ENCODE results near the gene ZGPAT. TPM values are rescaled to one million over a fixed set of nuclear protein-coding genes. Genes with fewer than 3 reads are reported as not detected.
"Not testable (repeated sequence)": the region's sequence is repeated elsewhere in the genome, so short reads cannot be mapped to it uniquely, and the experiment has no call there.

ZGPAT gene, protein sequence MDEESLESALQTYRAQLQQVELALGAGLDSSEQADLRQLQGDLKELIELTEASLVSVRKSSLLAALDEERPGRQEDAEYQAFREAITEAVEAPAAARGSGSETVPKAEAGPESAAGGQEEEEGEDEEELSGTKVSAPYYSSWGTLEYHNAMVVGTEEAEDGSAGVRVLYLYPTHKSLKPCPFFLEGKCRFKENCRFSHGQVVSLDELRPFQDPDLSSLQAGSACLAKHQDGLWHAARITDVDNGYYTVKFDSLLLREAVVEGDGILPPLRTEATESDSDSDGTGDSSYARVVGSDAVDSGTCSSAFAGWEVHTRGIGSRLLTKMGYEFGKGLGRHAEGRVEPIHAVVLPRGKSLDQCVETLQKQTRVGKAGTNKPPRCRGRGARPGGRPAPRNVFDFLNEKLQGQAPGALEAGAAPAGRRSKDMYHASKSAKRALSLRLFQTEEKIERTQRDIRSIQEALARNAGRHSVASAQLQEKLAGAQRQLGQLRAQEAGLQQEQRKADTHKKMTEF
- total RNA-seq, result 9.8 TPM

DNA sequence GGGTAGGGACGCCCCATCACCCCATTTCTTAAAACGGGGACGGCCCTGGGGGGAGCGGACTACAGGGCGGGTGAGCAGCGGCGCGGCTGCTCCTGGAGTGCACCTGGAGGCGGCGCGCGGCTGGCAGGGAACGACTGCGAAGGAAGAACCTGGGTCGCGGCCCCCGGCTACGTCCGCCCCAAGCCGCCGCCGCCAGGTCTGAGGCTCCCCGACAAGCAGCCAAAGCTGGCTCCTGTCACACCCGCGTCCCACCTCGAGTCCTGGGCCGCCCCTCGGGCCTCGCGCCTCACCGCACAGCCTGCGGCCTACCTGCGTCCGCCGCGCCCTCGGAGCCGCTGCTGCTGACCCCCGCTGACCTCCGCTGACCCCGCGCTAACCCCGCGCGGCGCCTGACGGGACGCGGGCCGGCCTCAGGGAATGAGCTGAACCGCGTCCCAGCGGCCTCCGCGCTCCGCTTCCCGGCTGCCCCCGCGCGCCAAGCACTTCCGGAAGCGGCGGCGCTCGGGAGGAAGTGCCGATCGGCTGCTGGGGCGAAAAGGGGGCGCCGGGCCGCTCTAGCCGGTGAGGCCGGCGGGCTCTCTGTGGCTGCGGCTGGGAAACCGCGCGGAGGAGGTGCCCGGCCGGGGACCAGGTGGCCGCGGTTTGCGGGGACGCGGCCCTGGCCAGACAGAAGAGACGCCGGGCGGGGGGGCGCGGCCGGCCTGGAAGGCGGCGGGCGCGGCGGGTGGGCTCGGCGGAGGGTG lies at the start of gene ZGPAT, which contains the start of gene ARFRP1:
Gene ZGPAT, plus strand, starts transcription at position 482 of the 743 bp plus-strand sequence. CDS start 542 bp downstream, outside the sequence.
Gene ARFRP1, minus strand, starts transcription at position 419 of the 743 bp plus-strand sequence. CDS start 885 bp downstream, outside the sequence.
- peak; percentile 47 for DNase-seq

DNA sequence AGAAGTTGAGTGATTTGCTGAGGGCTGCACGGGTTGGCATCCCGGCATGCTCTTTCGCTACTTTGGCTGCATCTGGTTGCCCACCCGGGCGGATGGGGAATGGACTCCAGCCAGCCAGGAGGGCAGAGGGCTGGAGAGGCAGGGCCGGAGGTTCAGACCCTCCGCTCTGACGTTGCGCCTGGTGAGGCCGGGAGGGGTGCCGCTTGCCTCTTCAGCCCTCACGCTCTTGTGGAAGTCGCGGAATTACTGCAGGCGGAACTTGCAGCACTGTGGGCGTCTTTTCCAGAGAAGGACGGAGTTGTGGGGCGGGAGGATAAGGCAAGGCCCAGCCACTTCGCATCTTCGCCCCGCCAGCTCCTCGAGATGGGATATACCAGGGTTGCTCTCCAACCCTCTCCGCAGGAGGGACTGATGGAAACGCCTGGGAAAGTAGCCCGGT lies 49.1 kb upstream of the ZGPAT start:
- no peak for DNase-seq

DNA sequence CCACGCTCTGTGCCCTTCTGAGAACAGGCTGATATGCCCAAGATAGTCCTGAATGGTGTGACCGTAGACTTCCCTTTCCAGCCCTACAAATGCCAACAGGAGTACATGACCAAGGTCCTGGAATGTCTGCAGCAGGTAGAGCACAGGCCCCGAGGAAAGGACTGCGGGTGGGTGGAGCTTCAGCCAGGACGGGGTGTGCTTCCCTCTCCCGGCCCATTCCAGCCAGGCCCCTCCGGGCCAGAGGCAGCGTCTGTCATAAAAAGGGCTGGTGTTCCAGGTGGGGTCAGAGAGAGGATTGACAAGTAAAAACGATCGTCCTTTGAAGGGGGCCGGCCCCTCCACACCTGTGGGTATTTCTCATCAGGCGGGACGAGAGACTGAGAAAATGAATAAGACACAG lies 48.5 kb upstream of the ZGPAT start:
- DNase-seq, result no peak

DNA sequence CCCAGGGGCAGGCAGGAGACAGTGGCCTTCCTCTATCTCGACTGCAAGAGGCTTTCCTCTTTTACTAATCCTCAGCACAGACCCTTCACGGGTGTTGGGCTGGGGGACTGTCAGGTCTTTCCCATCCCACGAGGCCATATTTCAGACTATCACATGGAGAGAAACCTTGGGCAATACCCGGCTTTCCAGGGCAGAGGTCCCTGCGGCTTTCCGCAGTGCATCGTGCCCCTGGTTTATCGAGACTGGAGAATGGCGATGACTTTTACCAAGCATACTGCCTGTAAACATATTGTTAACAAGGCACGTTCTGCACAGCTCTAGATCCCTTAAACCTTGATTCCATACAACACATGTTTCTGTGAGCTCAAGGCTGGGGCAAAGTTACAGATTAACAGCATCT lies 47.7 kb upstream of the ZGPAT start:
- not testable (repeated sequence) for DNase-seq

DNA sequence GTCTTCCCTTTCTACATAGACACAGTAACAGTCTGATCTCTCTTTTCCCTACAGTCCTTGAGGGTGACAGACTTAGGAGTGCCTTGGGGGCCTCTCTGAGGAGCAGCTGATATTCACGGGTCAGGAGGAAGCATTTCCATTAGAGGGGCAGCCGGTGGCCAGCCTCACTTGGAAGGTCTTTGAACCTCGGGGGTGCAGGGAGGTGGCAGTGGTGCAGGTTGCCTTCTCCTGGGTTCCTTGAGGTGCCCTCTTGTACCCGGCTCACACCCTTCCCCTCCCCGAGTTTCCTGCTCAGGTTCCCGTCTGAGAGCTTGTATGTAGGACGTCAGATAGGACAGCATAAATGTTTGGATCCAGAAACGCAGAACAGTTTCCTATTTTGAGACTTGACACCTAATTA lies 47.2 kb upstream of the ZGPAT start:
- DNase-seq, result no peak

DNA sequence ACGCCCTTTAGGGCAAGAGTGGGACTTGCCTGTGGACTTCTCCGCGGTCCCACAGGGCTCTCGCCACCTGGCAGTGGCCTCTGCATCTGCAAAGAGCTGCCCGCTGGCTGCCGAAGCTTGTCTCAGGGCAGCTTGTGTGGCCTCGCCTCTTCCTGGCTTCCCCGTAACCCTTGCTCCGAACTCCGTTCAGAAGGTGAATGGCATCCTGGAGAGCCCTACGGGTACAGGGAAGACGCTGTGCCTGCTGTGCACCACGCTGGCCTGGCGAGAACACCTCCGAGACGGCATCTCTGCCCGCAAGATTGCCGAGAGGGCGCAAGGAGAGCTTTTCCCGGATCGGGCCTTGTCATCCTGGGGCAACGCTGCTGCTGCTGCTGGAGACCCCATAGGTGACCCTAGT lies 46.7 kb upstream of the ZGPAT start:
- DNase-seq, result no peak

DNA sequence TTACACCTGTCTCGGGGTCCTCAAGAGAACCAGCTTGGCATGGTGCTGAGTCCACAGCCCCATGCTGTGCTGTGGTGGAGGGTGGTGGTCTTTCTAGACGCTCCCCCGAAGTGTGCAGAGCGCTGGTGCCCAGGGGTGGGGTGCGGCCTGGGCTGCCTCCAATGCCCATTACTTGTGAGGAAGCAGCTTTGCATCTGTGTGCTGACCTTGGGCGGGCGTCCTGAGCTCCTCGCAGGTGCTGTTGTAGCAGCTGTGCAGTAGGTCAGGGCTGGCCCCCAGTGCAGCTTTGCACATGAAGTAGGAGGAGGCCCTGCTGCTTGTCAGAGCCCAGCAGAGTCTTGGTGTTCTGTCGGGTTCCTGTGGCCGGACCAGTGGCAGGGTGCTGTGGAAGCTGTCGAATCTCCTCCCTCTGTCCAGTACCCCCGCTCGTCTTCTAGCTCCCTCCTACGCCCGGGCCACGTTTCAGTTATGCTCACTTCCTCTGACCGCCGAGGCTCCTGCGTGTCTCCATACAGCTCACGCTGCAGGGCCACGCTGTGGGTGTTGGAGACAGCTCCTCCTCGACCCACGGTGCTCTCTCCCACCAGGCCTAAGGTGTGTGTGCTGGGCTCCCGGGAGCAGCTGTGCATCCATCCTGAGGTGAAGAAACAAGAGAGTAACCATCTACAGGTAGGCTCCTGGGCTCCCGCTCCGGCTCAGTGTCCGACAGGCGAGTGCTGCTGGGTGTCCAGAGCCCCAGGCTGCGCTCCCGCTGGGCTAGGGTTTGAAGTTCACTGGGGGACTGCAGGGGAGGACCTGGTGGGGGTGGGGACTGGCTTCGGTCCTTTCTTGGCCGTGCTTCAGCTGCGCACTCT lies 45.7 kb upstream of the ZGPAT start:
- no peak for DNase-seq

DNA sequence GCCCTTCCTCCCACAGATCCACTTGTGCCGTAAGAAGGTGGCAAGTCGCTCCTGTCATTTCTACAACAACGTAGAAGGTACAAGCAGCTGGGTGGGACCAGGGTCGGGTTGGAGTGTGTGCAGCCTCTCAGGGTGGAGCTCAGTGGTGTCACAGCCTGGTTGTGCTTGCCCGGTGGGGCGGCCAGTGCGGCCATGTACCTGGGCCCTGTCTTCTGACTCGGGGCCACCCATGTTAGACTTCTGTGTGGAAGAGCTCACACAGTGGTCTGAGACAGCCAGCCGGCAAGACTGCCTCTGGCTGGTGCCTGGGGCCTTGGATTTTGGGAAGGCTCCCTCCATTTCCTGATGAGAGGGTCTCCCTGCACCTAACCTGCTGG lies 45.0 kb upstream of the ZGPAT start:
- DNase-seq, result no peak

DNA sequence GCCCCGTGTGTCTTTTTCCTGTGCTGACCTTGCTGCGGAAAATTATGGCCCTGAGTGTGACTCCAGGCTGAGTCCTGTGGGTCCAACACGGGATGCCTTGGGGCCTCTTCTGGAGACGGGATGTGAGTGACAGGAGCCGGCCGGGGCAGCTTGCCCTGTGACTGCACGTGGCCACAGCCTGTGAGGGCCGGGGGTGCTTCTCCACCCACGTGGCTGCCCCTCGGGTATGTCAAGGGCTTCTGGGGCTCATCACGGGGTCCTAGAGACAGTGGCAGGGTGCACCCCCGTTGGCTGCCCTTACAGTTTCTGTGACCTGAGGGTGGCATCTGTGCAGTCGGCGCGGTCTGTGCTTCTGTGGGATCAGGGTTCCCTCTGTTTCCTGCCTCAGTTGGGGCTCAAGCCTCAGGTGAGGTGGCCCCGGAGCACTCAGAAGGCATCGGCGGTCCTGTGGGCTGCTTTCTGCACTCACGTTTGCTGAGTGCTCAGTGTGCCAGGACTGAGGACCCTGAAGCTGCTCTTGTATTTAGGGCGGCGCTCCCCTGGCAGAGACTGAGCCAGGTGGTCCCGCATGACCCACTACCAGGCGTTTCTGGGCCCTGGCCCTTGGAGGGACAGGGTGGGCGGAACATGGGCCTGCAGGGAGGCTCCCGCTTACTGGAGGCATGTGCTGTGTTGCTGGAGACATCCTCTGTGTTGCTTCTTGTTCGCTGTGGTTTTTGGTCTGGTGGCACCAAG lies 44.3 kb upstream of the ZGPAT start:
- no peak for DNase-seq

DNA sequence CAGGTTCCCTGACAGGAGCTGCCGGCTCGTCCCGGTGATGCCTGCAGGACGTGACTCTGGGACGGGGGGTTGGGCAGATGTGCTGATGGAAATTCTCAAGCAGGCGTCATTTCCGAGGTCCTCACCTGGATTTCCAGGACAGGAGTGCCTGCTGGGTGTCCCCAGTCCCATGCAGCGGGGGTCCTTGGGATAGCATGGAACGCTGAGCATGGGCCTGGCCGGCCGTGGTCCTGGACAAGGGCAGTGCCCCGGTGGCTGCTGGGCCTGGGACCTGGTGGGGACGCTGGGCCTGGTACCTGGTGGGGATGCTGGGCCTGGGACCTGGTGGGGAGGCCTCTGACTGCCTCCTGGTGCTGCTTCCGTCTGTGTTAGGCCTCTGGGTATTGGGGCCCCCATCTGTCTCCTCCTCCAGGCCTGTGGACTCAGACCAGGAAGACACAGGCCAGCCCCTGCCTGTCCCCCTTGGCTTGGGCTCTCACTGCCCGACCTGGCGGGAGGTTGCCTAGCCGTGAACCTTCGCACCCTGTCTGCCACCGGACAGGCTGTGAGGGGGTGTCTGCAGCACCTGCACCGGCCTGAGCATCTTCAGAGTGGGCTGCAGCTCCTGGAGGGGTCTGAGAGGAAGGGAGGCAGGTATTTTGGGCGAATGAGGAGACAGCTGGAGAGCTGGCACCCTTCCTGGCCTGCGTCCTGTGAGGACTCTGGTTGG lies 43.5 kb upstream of the ZGPAT start:
- DNase-seq, result no peak

DNA sequence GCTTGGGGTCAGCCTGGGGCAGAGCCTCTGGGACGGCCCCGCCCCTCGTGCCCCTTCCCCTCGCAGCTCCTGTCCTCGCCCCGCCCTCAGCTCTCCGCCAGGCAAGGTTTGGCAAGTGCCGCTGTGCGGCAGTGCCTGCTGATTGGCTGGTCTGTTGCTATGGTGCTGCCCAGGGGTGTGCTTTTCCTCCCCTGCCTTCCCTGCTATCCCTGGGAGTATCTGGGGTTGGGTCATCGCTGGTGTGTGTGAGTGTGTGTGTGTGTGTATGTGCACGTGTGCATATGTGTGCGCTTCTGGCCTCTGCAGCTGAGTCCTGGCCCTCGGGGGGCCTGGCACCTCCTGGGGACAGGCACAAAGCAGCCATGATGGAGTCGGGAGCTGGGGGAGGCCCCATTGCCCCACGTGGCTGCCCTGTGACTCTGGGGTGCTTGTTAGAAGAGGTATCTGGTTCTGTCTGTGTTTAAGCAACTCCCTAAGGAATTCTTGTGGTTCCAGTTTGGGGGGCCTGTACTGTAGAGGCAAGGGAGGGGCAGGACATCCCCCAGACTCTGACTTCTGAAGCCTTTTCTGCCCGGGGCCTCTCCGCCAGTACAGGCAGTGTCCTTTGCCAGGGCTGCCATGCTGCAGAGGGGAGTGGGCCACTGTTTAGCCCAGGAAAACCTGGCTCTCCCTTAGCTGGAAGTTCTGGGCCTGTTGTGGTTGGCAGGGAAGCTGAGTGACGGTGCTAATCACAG lies 42.8 kb upstream of the ZGPAT start:
- no peak for DNase-seq

DNA sequence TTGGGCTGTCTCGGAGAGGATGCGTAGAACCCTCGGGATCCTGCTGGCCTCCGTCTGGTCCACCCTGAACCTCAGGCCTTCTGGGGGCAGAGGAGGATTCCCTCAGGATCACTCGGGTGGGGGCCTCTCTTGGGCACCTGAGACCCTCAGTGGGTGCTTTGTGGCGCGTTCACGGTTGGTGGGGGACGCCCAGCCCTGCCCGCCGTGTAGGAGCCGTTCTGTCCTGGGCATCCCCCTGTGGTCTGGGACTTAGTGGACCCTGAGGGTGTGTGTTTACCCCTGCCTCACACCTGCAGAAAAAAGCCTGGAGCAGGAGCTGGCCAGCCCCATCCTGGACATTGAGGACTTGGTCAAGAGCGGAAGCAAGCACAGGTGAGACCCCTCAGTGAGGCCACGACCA lies 42.1 kb upstream of the ZGPAT start:
- DNase-seq, result no peak

DNA sequence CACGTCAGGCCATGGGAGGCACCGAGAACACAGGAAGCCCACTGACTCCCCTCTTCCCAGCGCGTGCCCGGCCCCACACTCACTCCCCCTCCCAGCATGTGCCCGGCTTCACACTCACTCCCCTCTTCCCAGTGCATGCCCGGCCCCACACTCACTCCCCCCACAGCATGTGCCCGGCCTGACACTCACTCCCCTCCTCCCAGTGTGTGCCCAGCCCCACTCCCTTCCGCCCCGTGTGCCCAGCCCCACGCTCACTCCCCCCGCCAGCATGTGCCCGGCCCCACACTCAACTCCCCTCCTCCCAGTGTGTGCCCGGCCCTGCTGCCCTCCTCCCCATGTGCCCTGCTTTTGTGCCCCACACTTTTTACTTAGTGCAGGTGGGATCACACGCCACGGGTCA lies 40.0 kb upstream of the ZGPAT start:
- DNase-seq, result no peak

DNA sequence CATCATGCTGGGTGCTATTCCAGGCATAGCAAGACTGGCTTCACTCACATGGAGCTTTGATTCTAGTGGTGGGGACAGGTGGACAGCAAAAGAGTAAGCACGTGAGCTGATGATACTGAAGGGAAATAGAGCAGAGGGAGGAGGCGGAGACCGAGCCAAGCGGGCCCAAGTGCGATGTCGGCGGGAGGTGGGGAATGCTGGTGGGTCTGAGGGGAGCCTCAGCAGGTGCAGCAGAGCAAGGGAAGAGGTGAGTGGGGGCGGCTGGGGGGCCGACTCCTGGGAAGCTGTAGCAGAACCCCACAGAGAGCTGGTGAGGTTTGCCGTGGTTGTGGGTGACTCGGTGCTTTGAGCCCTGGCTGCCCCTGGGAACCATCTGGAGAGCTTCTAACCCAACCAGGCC lies 39.5 kb upstream of the ZGPAT start:
- no peak for DNase-seq

DNA sequence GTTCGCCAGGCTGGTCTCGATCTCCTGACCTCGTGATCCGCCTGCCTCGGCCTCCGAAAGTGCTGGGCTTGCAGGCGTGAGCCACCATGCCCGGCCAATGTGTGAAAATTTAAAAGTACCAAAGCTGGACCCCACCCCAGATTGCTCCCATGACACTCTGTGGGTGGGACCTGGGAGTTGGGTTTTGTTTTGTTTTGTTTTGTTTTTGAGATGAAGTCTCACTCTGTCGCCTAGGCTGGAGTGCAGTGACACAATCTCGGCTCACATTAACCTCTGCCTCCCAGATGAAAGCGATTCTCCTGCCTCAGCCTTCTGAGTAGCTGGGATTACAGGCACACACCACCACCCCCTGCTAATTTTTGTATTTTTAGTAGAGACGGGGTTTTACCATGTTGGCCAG lies 36.1 kb upstream of the ZGPAT start:
- not testable (repeated sequence) for DNase-seq

DNA sequence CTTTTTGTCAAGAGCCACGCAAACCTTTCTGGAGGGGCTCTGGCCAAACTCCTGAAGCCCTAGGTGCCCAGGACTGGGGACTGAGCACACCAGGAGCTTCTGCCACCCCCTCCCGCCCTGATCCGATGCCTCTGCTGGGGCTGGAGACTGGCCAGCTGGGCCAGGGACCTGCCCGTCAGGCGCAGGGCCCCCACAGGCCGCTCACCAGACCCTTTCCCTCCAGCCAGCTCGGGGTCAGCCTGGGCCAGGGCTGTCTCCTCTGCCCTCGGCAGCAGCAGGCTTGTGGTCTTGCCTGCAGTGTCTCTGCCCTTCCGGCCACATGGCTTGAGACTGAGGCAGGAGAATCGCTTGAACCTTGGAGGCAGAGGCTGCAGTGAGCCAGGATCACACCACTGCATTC lies 35.2 kb upstream of the ZGPAT start:
- DNase-seq, result no peak

DNA sequence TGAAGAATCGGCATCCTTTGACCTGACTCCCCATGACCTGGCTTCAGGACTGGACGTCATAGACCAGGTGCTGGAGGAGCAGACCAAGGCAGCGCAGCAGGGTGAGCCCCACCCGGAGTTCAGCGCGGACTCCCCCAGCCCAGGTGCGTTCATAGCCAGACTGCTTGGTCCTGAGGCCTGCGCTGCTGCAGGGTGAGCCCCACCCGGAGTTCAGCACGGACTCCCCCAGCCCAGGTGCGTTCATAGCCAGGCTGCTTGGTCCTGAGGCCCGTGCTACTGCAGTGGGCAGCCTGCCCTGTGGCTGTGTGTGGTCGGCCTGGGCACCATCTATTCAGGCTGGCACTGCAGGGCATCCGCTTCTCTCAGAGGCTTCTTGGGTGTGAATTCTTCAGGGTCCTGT lies 33.9 kb upstream of the ZGPAT start:
- DNase-seq, result no peak

DNA sequence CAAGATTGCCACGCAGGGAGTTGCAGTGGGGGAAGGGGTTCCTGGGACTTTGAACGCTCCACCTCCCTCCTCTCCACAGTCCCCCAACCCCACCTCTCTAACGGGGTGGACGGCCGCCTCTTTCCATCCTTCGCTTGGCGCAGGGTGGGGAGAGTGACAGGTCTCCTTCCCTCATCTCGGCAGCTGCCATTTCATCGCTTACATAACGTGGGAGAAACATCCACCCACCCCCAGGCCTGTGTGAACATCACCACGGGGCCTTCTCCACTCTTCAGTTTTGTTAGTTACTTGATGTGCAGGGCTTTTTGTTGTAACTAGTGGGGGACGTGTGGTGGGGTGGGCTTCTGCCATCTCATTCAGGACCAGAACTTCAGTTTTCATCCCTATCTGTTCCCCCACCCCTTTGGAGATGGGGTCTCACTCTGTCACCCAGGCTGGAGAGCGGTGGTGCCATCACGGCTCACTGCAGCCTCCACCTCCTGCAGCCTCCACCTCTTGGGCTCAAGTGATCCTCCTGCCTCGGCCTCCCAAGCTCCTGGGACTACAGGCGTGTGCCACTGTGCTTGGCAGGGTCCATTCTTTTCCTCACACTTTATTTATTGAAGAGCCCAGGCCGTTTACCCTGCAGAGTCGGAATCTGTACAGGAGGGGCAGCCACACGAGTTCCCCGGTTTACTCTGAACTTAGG lies 32.0 kb upstream of the ZGPAT start:
- DNase-seq, result no peak

DNA sequence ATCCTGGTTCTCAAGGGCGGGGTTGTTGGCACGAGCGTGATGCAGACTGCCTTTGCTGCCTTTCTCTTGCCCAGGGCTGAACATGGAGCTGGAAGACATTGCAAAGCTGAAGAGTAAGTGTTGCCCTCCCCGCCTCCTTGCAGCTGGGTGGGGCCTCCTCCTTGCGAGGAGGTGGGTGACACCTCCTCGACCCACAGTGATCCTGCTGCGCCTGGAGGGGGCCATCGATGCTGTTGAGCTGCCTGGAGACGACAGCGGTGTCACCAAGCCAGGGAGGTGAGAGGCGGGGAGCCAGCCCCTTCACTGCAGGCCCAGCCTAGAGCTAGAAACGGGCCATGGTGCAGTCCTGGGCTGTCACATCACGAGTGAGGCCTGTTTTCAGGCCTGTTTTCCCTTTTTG lies 29.8 kb upstream of the ZGPAT start:
- DNase-seq, result no peak
